M059J (cell line): ENCODE results near the gene AMY2B. TPM values are rescaled to one million over a fixed set of nuclear protein-coding genes. Genes with fewer than 3 reads are reported as not detected.
"Not testable (repeated sequence)": the region's sequence is repeated elsewhere in the genome, so short reads cannot be mapped to it uniquely, and the experiment has no call there.

Source experiments
- DNase-seq: peaks from one replicate; pipeline ENCODE4 v3.0.0-alpha.2; 2012; ENCODE audit warnings: low read depth
- total RNA-seq: library from RNA; depleted of rRNA; stranded (reverse); fragments of >200 nt; shearing (Covaris generic); gene quantifications from 2 replicates; pipeline ENCODE4 v1.2.3, GENCODE V29; 2014; rRNA removed

Gene AMY2B
- total RNA-seq, 1 experiment from 2014 or later, result not detected

- DNase-seq, result not testable (repeated sequence)
Observed at GRCh38 chr1:103616994-103617477, 45.6 kb downstream of the AMY2B start, which contains the start of gene AMY2A. AMY2A (plus strand) TSS chr1:103617427; CDS start chr1:103617441, 14 bp downstream.

DNA sequence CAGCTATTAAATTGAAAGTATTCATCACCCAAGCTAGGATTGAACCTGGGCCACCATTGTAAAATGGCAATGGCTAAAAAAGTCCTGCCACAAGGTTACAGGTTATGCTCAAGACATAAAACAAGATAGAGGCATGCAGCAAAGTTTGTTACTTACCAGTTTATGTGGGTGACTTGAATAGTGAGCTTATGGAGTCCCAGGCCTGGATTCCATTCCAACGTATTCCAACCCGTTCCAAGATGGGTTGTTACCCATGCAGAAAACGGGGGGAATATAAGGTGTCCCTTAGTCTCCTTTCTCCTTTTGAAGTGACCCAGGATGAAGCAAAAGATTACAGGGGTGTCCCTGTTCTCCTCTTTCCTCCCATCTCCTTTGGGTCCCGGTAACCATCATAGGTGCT lies 56.0 kb downstream of the AMY2B start:
- DNase-seq, result not testable (repeated sequence)

Other genes with a start within 250 kb of the AMY2B start
- gene RNPC3, start 45.9 kb upstream of the AMY2B start, total RNA-seq, result 7.5 and 8.3 TPM in 2 replicates
- gene AMY2A, start 45.8 kb downstream of the AMY2B start, total RNA-seq, result not detected in 2 replicates
- not detected in 2 replicates for gene AMY1A, start 84.2 kb downstream of the AMY2B start, total RNA-seq
- not detected in 2 replicates for gene AMY1B, start 124.6 kb downstream of the AMY2B start, total RNA-seq
- not detected in 2 replicates for gene AMY1C, start 178.3 kb downstream of the AMY2B start, total RNA-seq